ENCODE measurements around the gene CHIC2. TPM values are rescaled to one million over a fixed set of nuclear protein-coding genes. Genes with fewer than 3 reads are reported as not detected.
"Not testable (repeated sequence)": the region's sequence is repeated elsewhere in the genome, so short reads cannot be mapped to it uniquely, and the experiment has no call there.

Gene CHIC2
- polyA plus RNA-seq, 1 donor (not counting 4 experiments of a cell fraction or from before 2014, with no cell fraction given): 21.9 TPM

- Histone ChIP-seq H3K4me3 (ENCODE audit: control insufficient read depth in 2 of 3, extremely low read depth in 1 of 3, insufficient read depth in 2 of 3, low read depth in 1 of 3, low read length in 3 of 3) (no peak overlapping the region), H3K9ac (ENCODE audit: control insufficient read depth, extremely low read depth, insufficient read depth, low read length) (no peak overlapping the region), H3K79me2 (ENCODE audit: control insufficient read depth, insufficient read depth, low read length) (peaks cover 49% of the 10 kb centered on the region), H3K9me1 (ENCODE audit: control insufficient read depth, extremely low read depth, insufficient read depth, low read length) (no peaks in the 10 kb centered on the region), H3K27ac (ENCODE audit: control insufficient read depth, insufficient read depth, low read length) (no peak overlapping the region), H3K36me3 (ENCODE audit: control insufficient read depth in 2 of 2, extremely low read depth in 1 of 2, insufficient read depth in 2 of 2, low read length in 2 of 2) (peaks cover 0 to 5% of the 10 kb centered on the region in 2 experiments), H3K27me3 (ENCODE audit: control insufficient read depth, extremely low read depth, insufficient read depth, low read length) (no peaks in the 10 kb centered on the region), H3K4me1 (ENCODE audit: control insufficient read depth, extremely low read depth, insufficient read depth, low read length) (no peaks in the 10 kb centered on the region), H4K20me1 (ENCODE audit: control insufficient read depth, extremely low read depth, insufficient read depth, low read length) (no peaks in the 10 kb centered on the region), H3K9me3 (ENCODE audit: control insufficient read depth, low read depth, low read length) (no peaks in the 10 kb centered on the region), H3K4me2 (ENCODE audit: control insufficient read depth, extremely low read depth, insufficient read depth, low read depth, low read length) (no peak overlapping the region), H2AFZ (ENCODE audit: control insufficient read depth, low read length) (no peak overlapping the region)
- TF ChIP-seq EZH2 (IDR thresholded peaks at IDR 0.05; ENCODE audit: low read length): no peak
- TF ChIP-seq CTCF (optimal IDR thresholded peaks at IDR 0.05 in 1 of 3, IDR thresholded peaks at IDR 0.05 in 1 of 3, conservative IDR thresholded peaks at IDR 0.05 in 1 of 3; ENCODE audit: extremely low read depth in 1 of 3, insufficient read depth in 2 of 3, low read length in 3 of 3): no peak
- DNase-seq (ENCODE audit: low read depth, low spot score) (no peak), FAIRE-seq (no peak)
- dilution Hi-C loops (cut with MboI; ENCODE audit: extremely low pct_ligation_motif_present, low sequenced_read_pairs): no loop called here
Measured at GRCh38 chr4:54025582-54025981, 38.8 kb downstream of the CHIC2 start.

GRCh38 chr4:54023019-54023418, 41.4 kb downstream of the CHIC2 start:
- H3K4me1 ChIP-seq (ENCODE audit: control insufficient read depth, extremely low read depth, insufficient read depth, low read length); H3K4me3 ChIP-seq (ENCODE audit: control insufficient read depth in 2 of 3, extremely low read depth in 1 of 3, insufficient read depth in 2 of 3, low read depth in 1 of 3, low read length in 3 of 3); H3K27ac ChIP-seq (ENCODE audit: control insufficient read depth, insufficient read depth, low read length); H3K9me1 ChIP-seq (ENCODE audit: control insufficient read depth, extremely low read depth, insufficient read depth, low read length); dilution Hi-C loops (cut with MboI; ENCODE audit: extremely low pct_ligation_motif_present, low sequenced_read_pairs); FAIRE-seq; H3K9me3 ChIP-seq (ENCODE audit: control insufficient read depth, low read depth, low read length); H3K4me2 ChIP-seq (ENCODE audit: control insufficient read depth, extremely low read depth, insufficient read depth, low read depth, low read length); DNase-seq (ENCODE audit: low read depth, low spot score); H3K27me3 ChIP-seq (ENCODE audit: control insufficient read depth, extremely low read depth, insufficient read depth, low read length); H3K36me3 ChIP-seq (ENCODE audit: control insufficient read depth in 2 of 2, extremely low read depth in 1 of 2, insufficient read depth in 2 of 2, low read length in 2 of 2); H4K20me1 ChIP-seq (ENCODE audit: control insufficient read depth, extremely low read depth, insufficient read depth, low read length); H2AFZ ChIP-seq (ENCODE audit: control insufficient read depth, low read length); H3K9ac ChIP-seq (ENCODE audit: control insufficient read depth, extremely low read depth, insufficient read depth, low read length): not testable (repeated sequence)
- peaks cover 48% of the 10 kb centered on the region for H3K79me2 ChIP-seq (ENCODE audit: control insufficient read depth, insufficient read depth, low read length)

- dilution Hi-C loops (cut with MboI; ENCODE audit: extremely low pct_ligation_motif_present, low sequenced_read_pairs): no loop called here
- DNase-seq (ENCODE audit: low read depth, low spot score) (no peak), FAIRE-seq (no peak)
- Histone ChIP-seq H3K9me3 (ENCODE audit: control insufficient read depth, low read depth, low read length) (no peaks in the 10 kb centered on the region), H3K9me1 (ENCODE audit: control insufficient read depth, extremely low read depth, insufficient read depth, low read length) (no peaks in the 10 kb centered on the region), H4K20me1 (ENCODE audit: control insufficient read depth, extremely low read depth, insufficient read depth, low read length) (no peaks in the 10 kb centered on the region), H3K4me2 (ENCODE audit: control insufficient read depth, extremely low read depth, insufficient read depth, low read depth, low read length) (no peak overlapping the region), H3K27me3 (ENCODE audit: control insufficient read depth, extremely low read depth, insufficient read depth, low read length) (no peaks in the 10 kb centered on the region), H3K9ac (ENCODE audit: control insufficient read depth, extremely low read depth, insufficient read depth, low read length) (no peak overlapping the region), H3K4me3 (ENCODE audit: control insufficient read depth in 2 of 3, extremely low read depth in 1 of 3, insufficient read depth in 2 of 3, low read depth in 1 of 3, low read length in 3 of 3) (no peak overlapping the region), H3K4me1 (ENCODE audit: control insufficient read depth, extremely low read depth, insufficient read depth, low read length) (no peaks in the 10 kb centered on the region), H3K79me2 (ENCODE audit: control insufficient read depth, insufficient read depth, low read length) (peaks cover 39% of the 10 kb centered on the region), H2AFZ (ENCODE audit: control insufficient read depth, low read length) (no peak overlapping the region), H3K27ac (ENCODE audit: control insufficient read depth, insufficient read depth, low read length) (no peak overlapping the region), H3K36me3 (ENCODE audit: control insufficient read depth in 2 of 2, extremely low read depth in 1 of 2, insufficient read depth in 2 of 2, low read length in 2 of 2) (peaks cover 2 to 4% of the 10 kb centered on the region in 2 experiments)
- TF ChIP-seq EZH2 (IDR thresholded peaks at IDR 0.05; ENCODE audit: low read length): no peak
- no peak for TF ChIP-seq CTCF (optimal IDR thresholded peaks at IDR 0.05 in 1 of 3, IDR thresholded peaks at IDR 0.05 in 1 of 3, conservative IDR thresholded peaks at IDR 0.05 in 1 of 3; ENCODE audit: extremely low read depth in 1 of 3, insufficient read depth in 2 of 3, low read length in 3 of 3)
Measured at GRCh38 chr4:54017974-54018373, 46.4 kb downstream of the CHIC2 start.
